Measurements from ENCODE around the gene ZNF14. TPM values are rescaled to one million over a fixed set of nuclear protein-coding genes. Genes with fewer than 3 reads are reported as not detected.
A peak's percentile ranks its signal among the peaks of the same experiment; 100 is the strongest.
"Not testable (repeated sequence)": the region's sequence is repeated elsewhere in the genome, so short reads cannot be mapped to it uniquely, and the experiment has no call there.

ZNF14 gene
- total RNA-seq, 1 experiment from 2014 or later: 5.6 TPM

GRCh38 chr19:19665420-19665948 lies 67.4 kb downstream of the ZNF14 start:
- BruUV-seq (replicated peaks); POLR2A ChIA-PET; H3K27ac ChIP-seq (ENCODE audit: low read length); DNase-seq (ENCODE audit: low read depth, low spot score); H3K9me3 ChIP-seq (ENCODE audit: control insufficient read depth, insufficient read depth, low read depth, low read length); in situ Hi-C loops (cut with HindIII; ENCODE audit: low pct_unique_long_range_greater_than_20kb, low sequenced_read_pairs); CTCF ChIA-PET; H3K27me3 ChIP-seq (ENCODE audit: control insufficient read depth, insufficient read depth, low read length); H3K4me3 ChIP-seq (ENCODE audit: low read depth in 2 of 2, low read length in 2 of 2); H3K36me3 ChIP-seq (ENCODE audit: control insufficient read depth, insufficient read depth, low read length); ATAC-seq: not testable (repeated sequence)
- intact Hi-C loops (cut with micrococcal nuclease; ENCODE audit: unreplicated experiment): loop anchor here (10.0 kb wide), 1 partner anchor 69 kb away; the partner anchor contains the start of gene ZNF14
- H3K4me1 ChIP-seq (ENCODE audit: control insufficient read depth, insufficient read depth, low read length): peaks cover 10% of the 10 kb centered on the region

- Histone ChIP-seq H3K27me3 (ENCODE audit: control insufficient read depth, insufficient read depth, low read length) (no peaks in the 10 kb centered on the region), H3K36me3 (ENCODE audit: control insufficient read depth, insufficient read depth, low read length) (peaks cover 5% of the 10 kb centered on the region; the same call in 1 of the 2 replicates), H3K9me3 (ENCODE audit: control insufficient read depth, insufficient read depth, low read depth, low read length) (no peaks in the 10 kb centered on the region), H3K27ac (ENCODE audit: low read length) (peak within 1 kb of the TSS; percentile 79), H3K4me3 (ENCODE audit: low read depth in 2 of 2, low read length in 2 of 2) (peak within 1 kb of the TSS; percentile 74 to 81), H3K4me1 (ENCODE audit: control insufficient read depth, insufficient read depth, low read length) (peaks cover 10% of the 10 kb centered on the region)
- ChIA-PET POLR2A (interaction anchor here (0.5 to 0.6 kb wide), 2 partner anchors 43 to 263 kb away, joined by 5 to 6 read pairs; no protein-coding TSS in a partner anchor), CTCF (interaction anchor here (0.6 kb wide), 1 partner anchor 51 kb away, joined by 3 read pairs; no protein-coding TSS in a partner anchor)
- BruUV-seq (replicated peaks): no TSS peak
- DNase-seq (ENCODE audit: low read depth, low spot score) (peak; percentile 76), ATAC-seq (peak; percentile 94)
- intact Hi-C loops (cut with micrococcal nuclease; ENCODE audit: unreplicated experiment) (loop anchor here (10.0 kb wide), 1 partner anchor 71 kb away; the partner anchor contains the start of gene ZNF14), in situ Hi-C loops (cut with HindIII; ENCODE audit: low pct_unique_long_range_greater_than_20kb, low sequenced_read_pairs) (no loop called here)
- TF ChIP-seq POLR2AphosphoS5 (IDR thresholded peaks at IDR 0.05; ENCODE audit: low read depth, low read length) (no peak; the same call in none of the 2 replicates), SIN3A (IDR thresholded peaks at IDR 0.05; ENCODE audit: borderline replicate concordance, insufficient read depth, low read depth, low read length) (no peak), TCF7L2 (IDR thresholded peaks at IDR 0.05; ENCODE audit: low read depth, low read length) (peak; percentile 74), REST (IDR thresholded peaks at IDR 0.05; ENCODE audit: insufficient read depth in 1 of 2, low read depth in 2 of 2, low read length in 1 of 2) (0 out of 4 replicates have a peak, but pooled peaks of 1 of the 2 experiments have one; percentile 42)
Observed at GRCh38 chr19:19663256-19664120, 69.4 kb downstream of the ZNF14 start, which contains the start of gene ATP13A1. TSS of gene ATP13A1 (minus strand) at chr19:19663676. CDS start at chr19:19663666, 10 bp downstream.

GRCh38 chr19:19662871-19663255 lies 70.0 kb downstream of the ZNF14 start:
- ChIA-PET POLR2A (no interaction called here), CTCF (no interaction called here)
- no peaks in the 10 kb centered on the region for H3K27me3 ChIP-seq (ENCODE audit: control insufficient read depth, insufficient read depth, low read length)
- intact Hi-C loops (cut with micrococcal nuclease; ENCODE audit: unreplicated experiment): loop anchor here (10.0 kb wide), 1 partner anchor 72 kb away; the partner anchor contains the start of gene ZNF14
- no peak for TF ChIP-seq SIN3A (IDR thresholded peaks at IDR 0.05; ENCODE audit: borderline replicate concordance, insufficient read depth, low read depth, low read length)
- no peak for TF ChIP-seq POLR2AphosphoS5 (IDR thresholded peaks at IDR 0.05; ENCODE audit: low read depth, low read length)
- no peak for TF ChIP-seq REST (IDR thresholded peaks at IDR 0.05; ENCODE audit: insufficient read depth in 1 of 2, low read depth in 2 of 2, low read length in 1 of 2)
- no peak for TF ChIP-seq CTCF (IDR thresholded peaks at IDR 0.05)
- no peak for TF ChIP-seq TCF7L2 (IDR thresholded peaks at IDR 0.05; ENCODE audit: low read depth, low read length)
- H3K9me3 ChIP-seq (ENCODE audit: control insufficient read depth, insufficient read depth, low read depth, low read length): no peaks in the 10 kb centered on the region
- DNase-seq (ENCODE audit: low read depth, low spot score): no peak
- in situ Hi-C loops (cut with HindIII; ENCODE audit: low pct_unique_long_range_greater_than_20kb, low sequenced_read_pairs): no loop called here
- H3K36me3 ChIP-seq (ENCODE audit: control insufficient read depth, insufficient read depth, low read length): peaks cover 5% of the 10 kb centered on the region; the same call in 1 of the 2 replicates
- H3K4me3 ChIP-seq (ENCODE audit: low read depth in 2 of 2, low read length in 2 of 2): peak overlapping the region; percentile 74 to 81
- BruUV-seq (replicated peaks): no TSS peak
- ATAC-seq: no peak
- peak overlapping the region; percentile 74 for H3K27ac ChIP-seq (ENCODE audit: low read length)
- peaks cover 10% of the 10 kb centered on the region for H3K4me1 ChIP-seq (ENCODE audit: control insufficient read depth, insufficient read depth, low read length)

Data from Panc1 (cell line).